Suprapubic skin (tissue), 4 donors: ENCODE measurements around the gene COMT.

Experiments used
- EP300 ChIP-seq: sonication (generic); formaldehyde crosslinking; IDR thresholded peaks from one replicate; pipeline ENCODE4 v1.6.1; 2017; ENCODE audit warnings: antibody characterized with exemption
- POLR2A ChIP-seq, 2 donors: fragments of 450-650 bp; IDR thresholded peaks; one replicate each; pipeline ENCODE4 v1.6.1; 2017; ENCODE audit warnings: antibody characterized with exemption in 2 of 2, mild to moderate bottlenecking in 2 of 2, moderate library complexity in 2 of 2
- POLR2AphosphoS5 ChIP-seq, 3 donors: sonication (generic); formaldehyde crosslinking; IDR thresholded peaks; one replicate each; pipeline ENCODE4 v1.6.1; 2017; ENCODE audit warnings: antibody characterized with exemption in 3 of 3
- TF ChIP-seq, protein P1 (sequence below), 2 donors: fragments of 200-600 bp in 1 of 2; fragments of 450-650 bp in 1 of 2; sonication (generic) in 1 of 2; IDR thresholded peaks; one replicate each; pipeline ENCODE4 v1.5.1; 2016 to 2019; ENCODE audit warnings: antibody characterized with exemption in 2 of 2, mild to moderate bottlenecking in 1 of 2, moderate library complexity in 1 of 2

DNA sequence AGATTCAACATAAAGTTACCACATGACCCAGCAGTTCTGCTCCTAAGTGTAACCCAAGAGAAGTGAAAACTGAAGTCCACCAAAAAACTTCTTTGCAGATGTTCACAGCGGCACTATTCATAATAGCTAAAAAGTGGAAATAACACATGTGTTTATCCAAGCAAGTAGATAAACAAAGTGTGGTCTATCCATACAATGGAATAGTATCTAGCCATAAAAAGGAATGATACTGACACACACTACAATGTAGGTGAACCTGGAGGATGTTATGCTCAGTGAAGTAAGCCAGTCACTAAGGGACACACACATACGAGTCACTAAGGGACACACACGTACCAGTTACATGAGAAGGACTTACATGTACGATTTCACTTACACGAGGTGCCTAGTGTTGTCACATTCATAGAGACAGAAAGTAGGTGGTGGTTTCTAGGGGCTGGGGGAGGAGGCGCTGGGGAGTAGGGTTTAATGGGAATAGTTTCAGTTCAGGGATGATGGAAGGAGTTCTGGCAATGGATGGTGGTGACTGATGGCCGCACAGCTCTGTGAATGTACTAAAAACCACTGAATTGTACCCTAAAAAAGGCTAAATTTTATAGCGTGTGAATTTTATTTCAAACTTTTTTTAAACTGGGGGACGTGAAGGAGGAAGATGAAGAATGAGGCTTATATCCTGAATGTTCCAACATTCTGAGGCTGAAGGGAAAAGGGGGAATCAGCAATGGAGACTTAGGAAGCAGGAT lies 27.2 kb upstream of the COMT start:
- TF ChIP-seq, protein P1, sequence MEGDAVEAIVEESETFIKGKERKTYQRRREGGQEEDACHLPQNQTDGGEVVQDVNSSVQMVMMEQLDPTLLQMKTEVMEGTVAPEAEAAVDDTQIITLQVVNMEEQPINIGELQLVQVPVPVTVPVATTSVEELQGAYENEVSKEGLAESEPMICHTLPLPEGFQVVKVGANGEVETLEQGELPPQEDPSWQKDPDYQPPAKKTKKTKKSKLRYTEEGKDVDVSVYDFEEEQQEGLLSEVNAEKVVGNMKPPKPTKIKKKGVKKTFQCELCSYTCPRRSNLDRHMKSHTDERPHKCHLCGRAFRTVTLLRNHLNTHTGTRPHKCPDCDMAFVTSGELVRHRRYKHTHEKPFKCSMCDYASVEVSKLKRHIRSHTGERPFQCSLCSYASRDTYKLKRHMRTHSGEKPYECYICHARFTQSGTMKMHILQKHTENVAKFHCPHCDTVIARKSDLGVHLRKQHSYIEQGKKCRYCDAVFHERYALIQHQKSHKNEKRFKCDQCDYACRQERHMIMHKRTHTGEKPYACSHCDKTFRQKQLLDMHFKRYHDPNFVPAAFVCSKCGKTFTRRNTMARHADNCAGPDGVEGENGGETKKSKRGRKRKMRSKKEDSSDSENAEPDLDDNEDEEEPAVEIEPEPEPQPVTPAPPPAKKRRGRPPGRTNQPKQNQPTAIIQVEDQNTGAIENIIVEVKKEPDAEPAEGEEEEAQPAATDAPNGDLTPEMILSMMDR (IDR thresholded peaks at IDR 0.05): no peak
- TF ChIP-seq POLR2A (IDR thresholded peaks at IDR 0.05) (no peak), POLR2AphosphoS5 (IDR thresholded peaks at IDR 0.05) (no peak), EP300 (no peak)
